ENCODE data around the gene AIPL1. TPM values are rescaled to one million over a fixed set of nuclear protein-coding genes. Genes with fewer than 3 reads are reported as not detected.

AIPL1 gene
- total and polyA plus RNA-seq, 2 of the 13 experiments (the other 11 are each of a cell fraction or from before 2014, with no cell fraction given) = not detected

DNA sequence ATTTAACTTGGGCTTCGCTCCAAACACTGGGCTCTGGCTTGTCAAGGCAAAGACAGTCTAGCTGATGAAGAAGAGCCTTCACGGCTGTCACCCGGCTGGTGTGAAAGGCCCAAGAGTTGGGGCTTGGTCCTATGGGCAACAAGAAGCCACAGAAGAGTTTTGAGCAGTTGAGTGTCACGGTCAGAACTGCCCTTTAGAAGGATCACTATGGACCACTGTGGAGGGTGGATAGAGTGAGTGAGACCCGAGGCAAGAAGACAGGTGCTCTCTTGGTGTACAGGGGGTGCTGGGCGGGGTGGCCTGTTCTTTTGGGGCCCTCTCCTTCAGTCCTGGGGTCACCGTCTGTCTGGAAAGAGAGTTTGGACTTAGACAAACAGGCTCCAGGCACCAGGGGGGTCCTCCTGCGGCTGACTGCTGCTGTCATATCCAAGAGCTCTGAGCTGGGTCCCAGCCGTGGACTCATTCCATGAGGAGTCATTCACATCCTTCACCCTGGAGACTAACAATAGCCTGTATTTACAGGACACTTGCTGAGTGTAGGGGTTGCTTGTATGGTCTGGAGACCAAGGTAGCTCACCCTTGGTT is 11.7 kb upstream of the AIPL1 start (continued):
- TF ChIP-seq NR1H2 (CRISPR knock-in tag; IDR thresholded peaks at IDR 0.05; ENCODE audit: borderline replicate concordance, low read depth) (no peak), NPAS2 (CRISPR knock-in tag; IDR thresholded peaks at IDR 0.05; ENCODE audit: borderline replicate concordance) (no peak)
- TF ChIP-seq, protein P1, sequence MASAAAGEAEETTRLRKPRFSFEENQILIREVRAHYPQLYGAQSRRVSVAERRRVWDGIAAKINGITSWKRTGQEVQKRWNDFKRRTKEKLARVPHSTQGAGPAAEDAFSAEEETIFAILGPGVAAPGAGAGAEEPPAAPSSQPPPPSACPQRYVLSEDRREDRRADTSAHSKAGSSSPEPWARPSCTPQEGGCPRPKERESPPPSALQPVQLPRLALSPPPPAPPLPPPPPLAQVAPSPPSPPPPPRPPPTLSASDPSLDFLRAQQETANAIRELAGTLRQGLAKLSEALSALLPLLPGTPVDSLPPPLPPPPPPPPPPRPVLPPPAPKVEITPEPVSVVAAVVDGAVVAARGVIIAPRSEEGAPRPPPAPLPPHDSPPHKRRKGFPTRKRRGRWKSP (CRISPR knock-in tag; IDR thresholded peaks at IDR 0.05) = no peak

GRCh38 chr17:6444571-6445335 is 9.8 kb upstream of the AIPL1 start:
- TSS peak; percentile 64 for BruUV-seq (replicated peaks)
- 19% methylated on average over 17 of the region's 36 CpGs for WGBS (ENCODE audit: low lambda C conversion rate)
- TF ChIP-seq, protein P2, sequence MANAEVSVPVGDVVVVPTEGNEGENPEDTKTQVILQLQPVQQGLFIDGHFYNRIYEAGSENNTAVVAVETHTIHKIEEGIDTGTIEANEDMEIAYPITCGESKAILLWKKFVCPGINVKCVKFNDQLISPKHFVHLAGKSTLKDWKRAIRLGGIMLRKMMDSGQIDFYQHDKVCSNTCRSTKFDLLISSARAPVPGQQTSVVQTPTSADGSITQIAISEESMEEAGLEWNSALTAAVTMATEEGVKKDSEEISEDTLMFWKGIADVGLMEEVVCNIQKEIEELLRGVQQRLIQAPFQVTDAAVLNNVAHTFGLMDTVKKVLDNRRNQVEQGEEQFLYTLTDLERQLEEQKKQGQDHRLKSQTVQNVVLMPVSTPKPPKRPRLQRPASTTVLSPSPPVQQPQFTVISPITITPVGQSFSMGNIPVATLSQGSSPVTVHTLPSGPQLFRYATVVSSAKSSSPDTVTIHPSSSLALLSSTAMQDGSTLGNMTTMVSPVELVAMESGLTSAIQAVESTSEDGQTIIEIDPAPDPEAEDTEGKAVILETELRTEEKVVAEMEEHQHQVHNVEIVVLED (CRISPR knock-in tag; IDR thresholded peaks at IDR 0.05; ENCODE audit: borderline replicate concordance) = no peak
- TF ChIP-seq ZNF546 (CRISPR knock-in tag; conservative IDR thresholded peaks at IDR 0.05) (no peak), GATA4 (IDR thresholded peaks at IDR 0.05; ENCODE audit: borderline replicate concordance, low read depth) (no peak), CEBPZ (IDR thresholded peaks at IDR 0.05; ENCODE audit: low read length) (no peak), ZNF281 (CRISPR knock-in tag; IDR thresholded peaks at IDR 0.05; ENCODE audit: borderline replicate concordance) (no peak)
- TF ChIP-seq, protein P3, sequence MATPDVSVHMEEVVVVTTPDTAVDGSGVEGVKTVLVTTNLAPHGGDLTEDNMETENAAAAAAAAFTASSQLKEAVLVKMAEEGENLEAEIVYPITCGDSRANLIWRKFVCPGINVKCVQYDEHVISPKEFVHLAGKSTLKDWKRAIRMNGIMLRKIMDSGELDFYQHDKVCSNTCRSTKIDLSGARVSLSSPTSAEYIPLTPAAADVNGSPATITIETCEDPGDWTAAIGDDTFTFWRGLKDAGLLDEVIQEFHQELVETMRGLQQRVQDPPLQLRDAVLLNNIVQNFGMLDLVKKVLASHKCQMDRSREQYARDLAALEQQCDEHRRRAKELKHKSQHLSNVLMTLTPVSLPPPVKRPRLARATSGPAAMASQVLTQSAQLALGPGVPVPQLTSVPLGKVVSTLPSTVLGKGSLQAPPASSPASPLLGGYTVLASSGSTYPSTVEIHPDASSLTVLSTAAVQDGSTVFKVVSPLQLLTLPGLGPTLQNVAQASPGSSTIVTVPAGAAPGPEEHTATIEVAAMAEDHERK (CRISPR knock-in tag; IDR thresholded peaks at IDR 0.05; ENCODE audit: low read depth) = no peak

More at GRCh38 chr17:6444571-6445335, 9.8 kb upstream of the AIPL1 start:
- DNase-seq (ENCODE audit: low spot score) (no peak), FAIRE-seq (no peak), ATAC-seq (no peak; the same call in 2 of the 3 replicates)
- ChIA-PET CTCF (ENCODE audit: low intra/inter-chr PET ratio, low total read pairs) (no interaction called here), POLR2A (no interaction called here)
- peaks cover 20% of the 10 kb centered on the region for H3K4me1 ChIP-seq (ENCODE audit: insufficient read depth, low read length)
- H3K9me3 ChIP-seq (ENCODE audit: low read length) = no peaks in the 10 kb centered on the region
- H3K4me3 ChIP-seq (replicated peaks in 1 of 3; ENCODE audit: insufficient read depth in 1 of 3, low read depth in 2 of 3, low read length in 3 of 3) = peak overlapping the region; percentile 82 to 89 (median 88)
- intact Hi-C loops (cut with micrococcal nuclease; ENCODE audit: unreplicated experiment) = no loop called here
- peaks cover 2 to 9% of the 10 kb centered on the region in 2 experiments; a peak in 2 of 5 replicates for H3K36me3 ChIP-seq (replicated peaks in 1 of 2; ENCODE audit: control insufficient read depth in 1 of 2, insufficient read depth in 2 of 2, low read length in 2 of 2)
- peak overlapping the region; percentile 56 for H3K9ac ChIP-seq (ENCODE audit: insufficient read depth, low read depth, low read length)
- in situ Hi-C loops (cut with HindIII; ENCODE audit: extremely low pct_ligation_motif_present, low pct_unique_long_range_greater_than_20kb) = no loop called here
- no peak overlapping the region for H3K27ac ChIP-seq (ENCODE audit: extremely low read length, insufficient read depth, low read length)
- H3K79me2 ChIP-seq (ENCODE audit: insufficient read depth, low read length) = no peaks in the 10 kb centered on the region
- no peaks in the 10 kb centered on the region for H4K20me1 ChIP-seq (ENCODE audit: insufficient read depth, low read length)
- no peaks in the 10 kb centered on the region; a peak in 1 of 5 replicates for H3K27me3 ChIP-seq (ENCODE audit: control insufficient read depth in 1 of 2, insufficient read depth in 2 of 2, low read length in 2 of 2)
- peak overlapping the region; percentile 92 for H3K4me2 ChIP-seq (ENCODE audit: low read depth, low read length)
- H2AFZ ChIP-seq (ENCODE audit: low read length) = no peak overlapping the region
